GM19351 (cell line): ENCODE measurements around the gene SETBP1.
"Not testable (repeated sequence)": the region's sequence is repeated elsewhere in the genome, so short reads cannot be mapped to it uniquely, and the experiment has no call there.

Experiments used
- ATAC-seq: cut with Tn5 transposase; IDR thresholded peaks from one replicate; pipeline ENCODE4 v1.9.1; 2021; ENCODE audit warnings: mild to moderate bottlenecking, moderate library complexity; ENCODE audit not compliant: unreplicated experiment

SETBP1 gene

GRCh38 chr18:44788334-44788733, 107.6 kb downstream of the SETBP1 start:
- no peak for ATAC-seq

GRCh38 chr18:44789710-44790109, 109.0 kb downstream of the SETBP1 start:
- ATAC-seq: no peak

GRCh38 chr18:44790860-44791259, 110.2 kb downstream of the SETBP1 start:
- ATAC-seq: no peak

GRCh38 chr18:44791520-44791919, 110.8 kb downstream of the SETBP1 start:
- no peak for ATAC-seq

GRCh38 chr18:44792456-44793061, 111.9 kb downstream of the SETBP1 start:
- no peak for ATAC-seq

- ATAC-seq: no peak
These were observed 112.5 kb downstream of the SETBP1 start for GRCh38 chr18:44793194-44793593.

GRCh38 chr18:44793685-44794084, 113.0 kb downstream of the SETBP1 start:
- ATAC-seq: no peak

- no peak for ATAC-seq
These were observed 114.6 kb downstream of the SETBP1 start for GRCh38 chr18:44795241-44795640.

GRCh38 chr18:44796429-44797428, 116.0 kb downstream of the SETBP1 start:
- ATAC-seq: no peak

GRCh38 chr18:44798433-44799048, 117.9 kb downstream of the SETBP1 start:
- no peak for ATAC-seq

- peak; percentile 45 for ATAC-seq
These were observed 118.8 kb downstream of the SETBP1 start for GRCh38 chr18:44799382-44799906.

GRCh38 chr18:44799907-44800421, 119.3 kb downstream of the SETBP1 start:
- peak; percentile 32 for ATAC-seq

GRCh38 chr18:44800766-44801165, 120.1 kb downstream of the SETBP1 start:
- ATAC-seq: not testable (repeated sequence)

GRCh38 chr18:44801781-44802180, 121.1 kb downstream of the SETBP1 start:
- no peak for ATAC-seq

- ATAC-seq: peak; percentile 2
These were observed 121.8 kb downstream of the SETBP1 start for GRCh38 chr18:44802508-44802907.

GRCh38 chr18:44803019-44803650, 122.4 kb downstream of the SETBP1 start:
- peak; percentile 55 for ATAC-seq

- ATAC-seq: no peak
These were observed 123.3 kb downstream of the SETBP1 start for GRCh38 chr18:44804033-44804432.

- no peak for ATAC-seq
These were observed 124.5 kb downstream of the SETBP1 start for GRCh38 chr18:44805176-44805575.

- no peak for ATAC-seq
These were observed 125.0 kb downstream of the SETBP1 start for GRCh38 chr18:44805643-44806042.

GRCh38 chr18:44807766-44808165, 127.1 kb downstream of the SETBP1 start:
- ATAC-seq: no peak
